NCI-H446 (cell line): ENCODE data around the gene TUNAR.

Experiments used
- DNase-seq, 2 experiments: peaks; one replicate each; lab custom pipeline; 2025; lab: John Stamatoyannopoulos, UW

Gene TUNAR

GRCh38 chr14:95872777-95873176 is 3.9 kb upstream of the TUNAR start:
- no peak for DNase-seq

GRCh38 chr14:95875831-95876760 is 536 bp upstream of the TUNAR start:
- DNase-seq, result no peak

- DNase-seq, result no peak
Measured at GRCh38 chr14:95877633-95878032, 1.0 kb downstream of the TUNAR start.

GRCh38 chr14:95884377-95884776 is 7.7 kb downstream of the TUNAR start:
- no peak for DNase-seq

GRCh38 chr14:95885278-95885677 is 8.6 kb downstream of the TUNAR start:
- no peak for DNase-seq

- DNase-seq, result no peak
Measured at GRCh38 chr14:95885866-95886265, 9.2 kb downstream of the TUNAR start.

GRCh38 chr14:95886366-95887056 is 9.9 kb downstream of the TUNAR start:
- no peak for DNase-seq

GRCh38 chr14:95887351-95887750 is 10.7 kb downstream of the TUNAR start:
- no peak for DNase-seq

GRCh38 chr14:95889236-95889979 is 12.8 kb downstream of the TUNAR start:
- DNase-seq, result no peak

GRCh38 chr14:95891742-95892141 is 15.1 kb downstream of the TUNAR start:
- no peak for DNase-seq

GRCh38 chr14:95892142-95892541 is 15.5 kb downstream of the TUNAR start:
- DNase-seq, result no peak

- peak in 1 of 2 experiments; percentile 6 for DNase-seq
Measured at GRCh38 chr14:95895720-95896119, 19.1 kb downstream of the TUNAR start.

- no peak for DNase-seq
Measured at GRCh38 chr14:95896498-95897135, 20.0 kb downstream of the TUNAR start.

- DNase-seq, result no peak
Measured at GRCh38 chr14:95897280-95897679, 20.6 kb downstream of the TUNAR start.

- DNase-seq, result no peak
Measured at GRCh38 chr14:95901054-95901453, 24.4 kb downstream of the TUNAR start.

GRCh38 chr14:95902273-95902826 is 25.7 kb downstream of the TUNAR start:
- DNase-seq, result no peak

GRCh38 chr14:95903165-95903564 is 26.5 kb downstream of the TUNAR start:
- DNase-seq, result no peak

- DNase-seq, result no peak
Measured at GRCh38 chr14:95903616-95904107, 27.0 kb downstream of the TUNAR start.

GRCh38 chr14:95906591-95906990 is 30.0 kb downstream of the TUNAR start:
- DNase-seq, result no peak

- DNase-seq, result no peak
Measured at GRCh38 chr14:95910628-95911027, 34.0 kb downstream of the TUNAR start.

GRCh38 chr14:95911456-95911855 is 34.8 kb downstream of the TUNAR start:
- no peak for DNase-seq

- no peak for DNase-seq
Measured at GRCh38 chr14:95915330-95915729, 38.7 kb downstream of the TUNAR start.
